ENCODE measurements around the gene FFAR3.
"Not testable (repeated sequence)": the region's sequence is repeated elsewhere in the genome, so short reads cannot be mapped to it uniquely, and the experiment has no call there.

Gene FFAR3

DNA sequence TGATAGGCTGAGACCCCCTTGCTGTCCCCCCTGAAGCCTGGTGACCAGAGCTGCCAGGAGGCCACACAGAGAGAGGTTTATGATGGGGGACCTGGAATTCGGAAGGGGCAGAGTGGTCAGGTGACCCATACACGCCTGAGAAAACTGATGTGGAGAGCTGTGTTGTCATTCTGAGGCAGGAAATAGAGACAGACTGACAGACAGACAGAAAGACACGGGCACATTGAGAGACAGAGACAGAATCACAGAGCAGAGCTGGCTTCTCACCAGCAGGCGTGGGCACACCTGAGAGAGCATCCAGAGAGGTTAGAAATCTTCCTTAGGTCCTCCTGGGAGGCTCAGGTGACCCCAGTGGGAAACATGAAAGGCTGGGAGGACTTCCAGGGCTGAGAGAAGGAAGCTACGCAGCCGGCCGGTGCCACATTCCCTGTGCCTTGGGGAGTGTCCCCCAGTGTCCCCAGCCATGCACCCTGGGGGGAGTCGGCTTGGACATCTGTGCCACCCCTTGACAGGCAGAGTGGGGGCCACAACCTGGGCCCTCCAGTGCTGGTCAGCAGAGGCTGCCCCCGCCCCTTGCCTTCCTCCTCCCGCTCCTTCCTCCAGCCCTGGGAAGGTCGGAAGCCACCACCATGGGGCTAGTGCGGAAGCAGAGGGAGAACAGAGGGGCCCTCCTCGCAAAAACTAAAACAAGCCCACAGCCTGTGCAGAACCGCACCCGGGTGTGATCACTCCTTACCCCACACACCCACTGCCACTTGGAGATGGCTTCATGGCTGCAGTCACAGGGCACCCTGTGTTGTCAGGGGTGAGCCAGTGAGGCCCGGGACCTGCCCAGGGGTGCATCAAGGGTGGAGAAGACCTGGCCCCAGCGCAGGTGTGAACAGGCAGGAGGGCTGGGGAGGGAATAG is 8.4 kb upstream of the FFAR3 start:
- no peak for DNase-seq

DNA sequence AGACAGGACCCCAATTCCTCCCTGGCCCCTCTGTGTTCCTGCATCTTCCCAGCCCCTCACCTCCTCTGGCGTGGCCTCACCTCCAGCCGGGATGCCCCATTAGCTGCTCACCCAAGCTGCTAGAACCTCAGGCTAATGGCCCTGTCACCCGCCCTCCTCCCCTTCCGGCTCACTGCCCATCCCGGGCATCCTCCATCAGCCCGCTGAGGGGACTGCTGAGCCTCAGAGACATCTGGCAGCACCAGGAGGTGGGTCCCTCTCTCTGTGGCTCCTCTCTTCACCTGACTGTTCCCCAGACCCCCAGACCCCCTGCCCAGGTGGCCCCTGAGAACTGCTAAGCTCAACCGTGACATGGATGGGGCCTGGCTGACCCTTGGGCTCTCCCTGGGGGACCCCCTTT is 7.7 kb upstream of the FFAR3 start:
- no peak for DNase-seq

DNA sequence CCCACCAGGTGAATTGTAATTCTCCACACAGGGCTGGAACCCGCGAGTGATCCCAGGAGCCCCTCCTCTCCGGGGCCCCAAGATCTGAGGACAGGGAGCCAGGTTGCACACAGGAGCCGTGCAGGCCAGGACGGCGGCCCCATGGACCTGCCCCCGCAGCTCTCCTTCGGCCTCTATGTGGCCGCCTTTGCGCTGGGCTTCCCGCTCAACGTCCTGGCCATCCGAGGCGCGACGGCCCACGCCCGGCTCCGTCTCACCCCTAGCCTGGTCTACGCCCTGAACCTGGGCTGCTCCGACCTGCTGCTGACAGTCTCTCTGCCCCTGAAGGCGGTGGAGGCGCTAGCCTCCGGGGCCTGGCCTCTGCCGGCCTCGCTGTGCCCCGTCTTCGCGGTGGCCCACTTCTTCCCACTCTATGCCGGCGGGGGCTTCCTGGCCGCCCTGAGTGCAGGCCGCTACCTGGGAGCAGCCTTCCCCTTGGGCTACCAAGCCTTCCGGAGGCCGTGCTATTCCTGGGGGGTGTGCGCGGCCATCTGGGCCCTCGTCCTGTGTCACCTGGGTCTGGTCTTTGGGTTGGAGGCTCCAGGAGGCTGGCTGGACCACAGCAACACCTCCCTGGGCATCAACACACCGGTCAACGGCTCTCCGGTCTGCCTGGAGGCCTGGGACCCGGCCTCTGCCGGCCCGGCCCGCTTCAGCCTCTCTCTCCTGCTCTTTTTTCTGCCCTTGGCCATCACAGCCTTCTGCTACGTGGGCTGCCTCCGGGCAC is 6.7 kb upstream of the FFAR3 start:
- DNase-seq: no peak

DNA sequence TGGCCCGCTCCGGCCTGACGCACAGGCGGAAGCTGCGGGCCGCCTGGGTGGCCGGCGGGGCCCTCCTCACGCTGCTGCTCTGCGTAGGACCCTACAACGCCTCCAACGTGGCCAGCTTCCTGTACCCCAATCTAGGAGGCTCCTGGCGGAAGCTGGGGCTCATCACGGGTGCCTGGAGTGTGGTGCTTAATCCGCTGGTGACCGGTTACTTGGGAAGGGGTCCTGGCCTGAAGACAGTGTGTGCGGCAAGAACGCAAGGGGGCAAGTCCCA is 6.1 kb upstream of the FFAR3 start:
- DNase-seq: no peak

DNA sequence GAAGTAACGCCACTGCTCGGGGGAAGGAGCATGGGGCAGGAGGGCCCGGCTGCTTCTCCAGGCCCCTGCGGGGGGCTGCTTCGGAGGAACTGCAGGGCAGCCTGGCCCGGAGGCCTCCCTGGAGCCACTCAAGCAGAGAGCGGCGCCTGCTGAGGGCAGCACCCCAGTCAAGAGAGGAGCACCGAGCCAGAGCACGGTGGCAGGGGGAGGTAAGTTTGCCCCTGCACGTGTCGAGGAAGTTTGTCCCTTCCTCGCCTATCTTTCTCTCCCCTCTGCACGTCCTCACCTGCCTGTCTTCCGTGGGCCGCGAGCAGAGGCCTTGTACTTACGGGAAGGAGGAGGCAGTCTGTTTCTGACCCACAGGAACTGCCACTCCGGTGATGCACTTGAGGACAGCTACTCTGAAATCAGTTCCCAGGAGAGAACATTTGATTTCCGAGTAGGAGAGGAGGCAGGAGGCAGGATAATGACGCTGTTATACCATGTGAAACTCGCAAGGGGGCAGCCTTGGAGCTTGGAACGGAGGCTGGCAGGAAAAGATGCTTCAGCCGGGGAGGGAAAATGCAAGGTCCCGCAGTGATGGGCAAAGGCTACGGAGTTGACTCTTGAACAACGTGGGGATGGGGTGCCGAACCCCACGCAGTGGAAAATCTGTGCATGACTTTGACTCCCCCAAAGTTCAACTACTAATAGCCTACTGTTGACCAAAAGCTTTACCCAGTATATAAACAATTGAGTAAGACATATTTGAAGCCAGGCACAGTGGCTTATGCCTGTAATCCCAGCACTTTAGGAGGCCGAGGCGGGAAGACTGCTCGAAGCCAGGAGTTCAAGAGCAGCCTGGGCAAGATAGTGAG is 5.6 kb upstream of the FFAR3 start:
- peak in 51 of 56 donors; percentile 14 to 87 (median 46) for DNase-seq

DNA sequence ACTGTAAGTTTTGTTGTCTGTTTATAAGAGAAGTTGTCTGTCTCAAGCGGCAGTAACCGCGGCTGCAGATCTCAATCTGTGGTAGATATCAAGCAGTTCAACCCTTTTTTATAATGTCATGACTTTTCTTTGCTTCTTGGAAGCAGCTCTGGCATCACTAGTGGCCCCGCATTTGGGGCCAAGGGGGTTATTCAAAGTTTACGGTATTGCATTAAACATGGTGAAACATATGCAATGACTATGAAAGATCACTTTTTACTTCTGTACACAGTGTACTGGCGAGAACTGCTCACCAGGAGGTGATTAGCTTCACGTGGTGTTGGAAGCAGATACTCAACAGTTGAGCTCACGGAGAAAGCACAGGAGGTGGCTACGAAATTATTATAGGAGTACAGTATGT is 4.6 kb upstream of the FFAR3 start:
- no peak for DNase-seq

DNA sequence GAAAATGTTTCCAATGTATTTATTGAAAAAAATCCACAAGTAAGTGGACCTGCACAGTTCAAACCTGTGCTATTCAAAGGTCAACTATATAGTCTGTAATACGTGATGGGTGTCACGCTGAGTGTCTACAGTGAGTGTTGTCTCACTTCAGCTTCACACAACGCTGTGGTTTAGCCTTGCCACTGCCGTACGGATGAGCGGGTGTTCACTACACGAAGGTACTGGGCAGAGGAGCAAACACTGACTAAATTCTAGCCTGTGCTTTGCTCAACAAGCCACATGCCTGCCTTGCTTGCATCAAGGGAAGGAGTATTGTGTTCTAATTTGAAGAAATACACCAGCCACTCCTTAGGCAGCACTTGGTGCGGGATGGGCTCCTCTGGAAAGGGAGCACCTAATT is 3.4 kb upstream of the FFAR3 start:
- DNase-seq: no peak

DNA sequence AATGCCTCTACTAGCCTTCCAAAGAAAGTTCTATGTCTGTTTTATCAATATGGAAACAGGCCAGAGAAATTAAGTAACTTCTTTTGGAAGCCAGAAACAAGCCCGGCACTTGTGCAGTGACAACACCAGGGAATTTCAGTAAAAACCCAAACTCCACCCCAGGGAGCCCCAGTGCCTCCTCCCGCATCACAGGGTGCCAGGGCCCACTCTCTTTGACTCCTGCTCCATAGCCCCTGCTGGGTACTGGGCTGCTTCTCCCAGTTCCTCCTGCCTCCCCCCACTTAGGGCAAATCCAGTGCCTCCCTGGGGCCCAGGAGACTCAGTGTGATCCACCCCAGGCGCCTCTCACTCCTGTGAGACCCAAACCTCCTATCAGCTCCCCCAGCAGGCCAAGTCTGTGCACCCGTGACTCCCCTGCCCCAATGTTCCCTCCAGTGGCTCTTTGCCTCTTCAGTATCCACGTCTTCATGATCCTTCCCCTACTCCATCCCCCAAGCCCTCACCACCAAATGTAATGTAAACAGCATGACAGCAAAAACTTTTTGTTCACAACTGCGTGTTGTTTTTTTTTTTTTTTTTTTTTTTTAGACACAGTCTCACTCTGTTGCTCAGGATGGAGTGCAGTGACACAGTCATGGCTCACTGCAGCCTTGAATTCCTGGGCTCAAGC is 2.3 kb upstream of the FFAR3 start:
- DNase-seq: no peak

DNA sequence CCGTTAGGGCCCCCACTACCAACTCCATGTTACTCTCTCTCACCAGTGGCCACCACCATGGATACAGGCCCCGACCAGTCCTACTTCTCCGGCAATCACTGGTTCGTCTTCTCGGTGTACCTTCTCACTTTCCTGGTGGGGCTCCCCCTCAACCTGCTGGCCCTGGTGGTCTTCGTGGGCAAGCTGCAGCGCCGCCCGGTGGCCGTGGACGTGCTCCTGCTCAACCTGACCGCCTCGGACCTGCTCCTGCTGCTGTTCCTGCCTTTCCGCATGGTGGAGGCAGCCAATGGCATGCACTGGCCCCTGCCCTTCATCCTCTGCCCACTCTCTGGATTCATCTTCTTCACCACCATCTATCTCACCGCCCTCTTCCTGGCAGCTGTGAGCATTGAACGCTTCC is 574 bp downstream of the FFAR3 start:
- DNase-seq: not testable (repeated sequence)

DNA sequence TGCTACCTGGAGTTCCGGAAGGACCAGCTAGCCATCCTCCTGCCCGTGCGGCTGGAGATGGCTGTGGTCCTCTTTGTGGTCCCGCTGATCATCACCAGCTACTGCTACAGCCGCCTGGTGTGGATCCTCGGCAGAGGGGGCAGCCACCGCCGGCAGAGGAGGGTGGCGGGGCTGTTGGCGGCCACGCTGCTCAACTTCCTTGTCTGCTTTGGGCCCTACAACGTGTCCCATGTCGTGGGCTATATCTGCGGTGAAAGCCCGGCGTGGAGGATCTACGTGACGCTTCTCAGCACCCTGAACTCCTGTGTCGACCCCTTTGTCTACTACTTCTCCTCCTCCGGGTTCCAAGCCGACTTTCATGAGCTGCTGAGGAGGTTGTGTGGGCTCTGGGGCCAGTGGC is 1.1 kb downstream of the FFAR3 start:
- not testable (repeated sequence) for DNase-seq

DNA sequence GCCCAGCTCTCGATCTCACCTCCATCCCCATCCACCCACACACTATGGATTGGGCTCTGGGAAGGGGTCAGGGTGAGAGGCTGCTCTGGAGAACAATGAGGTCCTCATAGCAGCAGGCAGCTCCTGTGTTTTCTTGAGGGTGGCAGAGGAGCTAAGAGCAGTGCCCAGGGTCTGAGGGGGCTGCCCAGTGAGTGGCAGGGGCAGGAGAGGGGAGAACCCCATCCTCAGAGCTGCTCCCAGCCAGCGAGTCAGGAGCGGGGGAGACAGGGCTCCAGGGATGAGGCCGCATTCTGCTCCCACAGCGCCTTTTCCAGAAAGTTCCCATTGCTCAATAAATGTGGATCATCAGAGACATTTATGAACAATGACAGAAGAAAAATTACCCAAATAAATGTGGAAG is 1.8 kb downstream of the FFAR3 start:
- DNase-seq: not testable (repeated sequence)

DNA sequence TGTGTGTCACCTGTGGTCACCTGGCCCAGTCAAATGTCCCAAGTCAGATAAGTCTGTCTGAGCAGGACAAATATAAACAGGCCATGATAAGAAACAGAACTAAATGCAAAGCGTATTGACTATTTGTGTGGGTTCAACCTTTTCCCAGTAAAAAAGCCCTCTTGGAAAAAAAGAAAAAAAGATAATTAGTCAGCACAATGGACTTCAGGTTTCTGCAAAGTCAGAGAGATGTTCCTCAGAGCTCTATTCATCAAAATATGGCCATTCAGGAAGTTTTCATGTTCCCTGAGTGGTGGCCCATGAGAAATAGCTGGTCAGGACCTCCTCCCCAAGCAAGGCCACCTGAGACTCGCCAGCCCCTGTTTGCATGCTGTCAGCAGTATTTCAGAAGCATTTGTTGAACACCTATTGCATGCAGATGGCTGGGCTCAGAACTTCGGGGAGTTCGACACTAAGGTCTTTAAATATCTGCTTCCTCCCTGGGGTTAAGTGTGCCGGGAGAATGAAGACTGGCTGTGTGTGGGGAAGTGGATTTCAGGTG is 2.7 kb downstream of the FFAR3 start:
- no peak for DNase-seq

DNA sequence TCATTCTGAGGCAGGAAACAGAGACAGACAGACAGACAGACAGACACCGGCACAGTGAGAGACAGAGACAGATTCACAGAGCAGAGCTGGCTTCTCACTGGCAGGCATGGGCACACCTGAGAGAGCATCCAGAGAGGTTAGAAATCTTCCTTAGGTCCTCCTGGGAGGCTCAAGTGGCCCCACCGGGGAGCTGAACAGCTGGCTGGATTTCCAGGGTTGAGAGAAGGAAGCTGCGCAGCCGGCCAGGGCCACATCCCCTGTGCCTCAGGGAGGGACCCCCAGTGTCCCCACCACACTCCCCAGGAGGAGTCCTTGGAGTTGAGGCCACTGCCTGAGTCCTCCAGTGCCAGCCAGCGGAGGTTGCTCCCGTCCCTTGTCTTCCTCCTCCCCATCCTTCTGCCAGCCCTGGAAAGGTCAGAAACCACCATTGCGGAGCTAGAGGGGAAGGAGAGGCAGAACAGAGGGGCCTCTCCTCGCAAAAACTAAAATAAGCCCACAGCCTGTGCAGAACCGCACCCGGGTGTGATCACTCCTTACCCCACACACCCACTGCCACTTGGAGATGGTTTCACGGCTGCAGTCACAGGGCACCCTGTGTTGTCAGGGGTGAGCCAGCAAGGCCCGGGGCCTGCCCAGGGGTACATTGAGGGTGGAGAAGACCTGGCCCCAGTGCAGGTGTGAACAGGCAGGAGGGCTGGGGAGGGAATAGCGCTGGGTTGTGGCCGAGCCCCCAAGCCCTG is 4.2 kb downstream of the FFAR3 start:
- no peak for DNase-seq

DNA sequence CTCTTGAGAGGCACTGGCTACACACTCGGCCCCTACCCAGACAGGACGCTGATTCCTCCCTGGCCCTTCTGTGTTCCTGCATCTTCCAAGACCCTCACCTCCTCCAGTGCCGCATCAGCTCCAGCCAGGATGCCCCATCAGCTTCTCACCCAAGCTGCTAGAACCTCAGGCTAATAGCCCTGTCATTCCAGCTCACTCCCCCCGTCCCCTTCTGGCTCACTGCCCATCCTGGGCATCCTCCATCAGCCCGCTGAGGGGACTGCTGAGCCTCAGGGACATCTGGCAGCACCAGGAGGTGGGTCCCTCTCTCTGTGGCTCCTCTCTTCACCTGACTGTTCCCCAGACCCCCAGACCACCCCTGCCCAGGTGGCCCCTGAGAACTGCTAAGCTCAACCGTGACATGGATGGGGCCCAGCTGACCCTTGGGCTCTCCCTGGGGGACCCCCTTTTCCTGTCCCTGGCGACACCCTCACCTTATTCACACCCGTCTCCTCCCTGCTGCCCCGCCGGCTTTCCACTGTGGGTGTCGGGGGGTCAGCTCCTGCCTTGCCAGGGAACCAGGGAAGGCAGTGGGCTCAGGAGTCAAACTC is 4.8 kb downstream of the FFAR3 start:
- no peak for DNase-seq

DNA sequence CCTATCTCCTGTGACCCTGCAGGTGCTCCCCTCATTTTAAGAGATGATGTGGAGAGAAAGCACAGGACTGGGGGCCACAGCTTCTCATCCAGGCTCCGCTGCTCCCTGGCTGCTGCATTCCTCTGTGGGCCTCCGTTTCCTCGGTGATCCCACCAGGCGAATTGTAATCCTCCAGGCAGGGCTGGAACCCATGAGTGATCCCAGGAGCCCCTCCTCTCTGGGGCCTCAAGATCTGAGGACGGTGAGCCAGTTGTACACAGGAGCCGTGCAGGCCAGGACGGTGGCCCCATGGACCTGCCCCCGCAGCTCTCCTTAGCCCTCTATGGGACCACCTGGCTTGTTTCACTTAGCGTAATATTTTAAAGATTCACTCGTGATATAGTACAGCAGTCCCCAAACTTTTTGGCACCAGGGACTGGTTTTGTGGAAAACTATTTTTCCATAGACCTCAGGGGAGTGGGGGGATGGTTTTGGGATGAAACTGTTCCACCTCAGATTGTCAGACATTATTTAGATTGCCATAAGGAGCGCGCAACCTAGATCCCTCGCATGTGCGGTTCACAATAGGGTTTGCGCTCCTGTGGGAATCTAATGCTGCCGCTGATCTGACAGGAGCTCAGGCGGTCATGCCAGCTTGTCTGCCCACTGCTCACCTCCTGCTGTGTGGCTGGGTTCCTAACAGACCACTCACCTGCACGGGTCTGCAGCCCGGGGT is 5.6 kb downstream of the FFAR3 start:
- DNase-seq: no peak

DNA sequence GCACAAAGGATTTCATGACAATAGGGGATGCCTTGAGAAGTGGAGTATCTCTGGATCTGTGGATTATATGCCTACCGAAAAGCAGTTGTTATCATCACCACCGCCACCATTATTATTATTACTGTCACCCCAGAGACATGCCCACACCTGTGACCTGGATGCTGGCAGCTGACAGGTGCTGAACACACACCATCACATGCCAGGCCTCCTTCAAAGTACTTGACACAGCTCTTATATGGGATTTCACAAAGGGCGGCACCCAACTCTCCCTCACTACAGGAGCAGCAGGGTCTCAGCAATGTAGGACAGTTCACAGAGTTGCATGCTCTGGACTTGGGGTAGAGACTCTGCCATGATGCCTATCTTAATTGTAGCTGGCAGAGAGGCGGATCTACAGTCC is 7.0 kb downstream of the FFAR3 start:
- no peak for DNase-seq

DNA sequence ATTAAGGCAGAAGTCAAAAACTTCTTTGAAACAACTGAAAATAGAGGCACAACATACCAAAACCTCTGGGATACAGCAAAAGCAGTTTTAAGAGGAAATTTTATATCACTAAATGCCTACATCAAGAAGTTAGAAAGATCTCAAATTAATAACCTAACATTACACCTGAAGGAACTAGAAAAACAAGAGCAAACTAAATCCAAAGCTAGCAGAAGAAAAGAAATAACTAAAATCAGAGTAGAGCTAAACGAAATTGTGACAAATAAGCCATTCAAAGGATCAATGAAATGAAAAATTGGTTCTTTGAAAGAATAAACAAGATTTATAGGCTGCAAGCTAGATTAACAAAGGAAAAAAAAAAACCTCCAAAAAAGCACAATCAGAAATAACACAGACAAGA is 10.1 kb downstream of the FFAR3 start:
- no peak for DNase-seq

DNA sequence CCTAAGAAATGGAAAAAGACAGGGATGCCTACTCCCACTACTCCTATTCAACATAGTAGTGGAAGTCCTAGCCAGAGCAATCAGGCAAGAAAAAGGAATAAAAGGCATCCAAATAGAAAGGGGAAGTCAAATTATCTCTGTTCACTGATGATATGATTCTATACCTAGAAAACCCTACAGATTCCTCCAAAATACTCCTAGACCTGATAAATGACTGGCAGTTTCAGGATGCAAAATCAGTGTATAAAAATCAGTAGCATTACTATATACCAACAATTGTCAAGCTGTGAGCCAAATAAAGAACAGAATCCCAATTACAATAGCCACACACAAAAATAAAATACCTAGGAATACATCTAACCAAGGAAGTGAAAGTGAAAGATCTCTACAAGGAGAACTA is 11.3 kb downstream of the FFAR3 start:
- no peak for DNase-seq

DNA sequence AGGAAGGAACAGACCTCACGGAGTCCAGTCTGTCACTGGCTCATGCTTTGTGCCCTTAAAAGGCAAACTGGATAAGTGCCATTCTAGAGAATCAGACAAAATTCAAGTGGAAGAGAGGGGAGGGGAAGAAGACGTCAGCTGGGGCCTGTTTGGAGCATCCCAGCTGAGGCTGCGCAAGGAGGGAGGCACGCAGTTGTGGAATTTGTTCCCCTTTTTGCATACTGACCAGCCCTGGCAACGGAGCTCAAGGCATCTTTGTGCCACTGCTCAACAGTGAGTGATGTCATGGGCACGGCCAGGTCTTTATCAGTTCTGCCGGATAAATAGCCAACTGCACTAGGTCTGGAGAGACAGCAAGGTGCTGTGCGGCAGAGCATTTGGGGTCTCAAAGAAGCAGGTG is 12.5 kb downstream of the FFAR3 start, which contains the start of gene GPR42:
TSS of gene GPR42 (plus strand) at position 347 of the 400 bp plus-strand sequence. CDS start 292 bp downstream, outside the sequence.
- no peak for DNase-seq
